Heart left ventricle (tissue), 16 donors: ENCODE data around the gene MICAL2. TPM values are rescaled to one million over a fixed set of nuclear protein-coding genes. Genes with fewer than 3 reads are reported as not detected.
A peak's percentile ranks its signal among the peaks of the same experiment; 100 is the strongest.

ENCODE experiments used
- ATAC-seq, 4 donors: fragments of 200-7000 bp; cut with Tn5 transposase; one replicate each; pipeline ENCODE4 v1.9.1; 2020 to 2022; ENCODE audit warnings: moderate library complexity in 4 of 4, mild to moderate bottlenecking in 3 of 4, moderate number of reproducible peaks in 1 of 4
- DNase-seq, 5 donors: peaks; one replicate each; pipeline ENCODE4 v3.0.0-alpha.2; 2020
- H3K27ac ChIP-seq, 12 donors: fragments of 200-600 bp; sonication (generic) in 4 of 12; one replicate each; pipeline versions ENCODE4 v1.5.0 to v1.8.0; 2016 to 2022; ENCODE audit warnings: mild to moderate bottlenecking in 2 of 12
- H3K27me3 ChIP-seq, 9 donors: fragments of 200-600 bp; sonication (generic) in 2 of 9; one replicate each; pipeline versions ENCODE4 v1.5.1 to v1.8.0; 2016 to 2022; ENCODE audit warnings: mild to moderate bottlenecking in 3 of 9
- H3K36me3 ChIP-seq, 9 donors: fragments of 200-600 bp; sonication (generic) in 2 of 9; one replicate each; pipeline versions ENCODE4 v1.5.0 to v1.8.0; 2018 to 2022; ENCODE audit warnings: mild to moderate bottlenecking in 2 of 9
- H3K4me1 ChIP-seq, 12 donors: fragments of 200-600 bp; sonication (generic) in 4 of 12; one replicate each; pipeline versions ENCODE4 v1.5.0 to v1.8.0; 2016 to 2022; ENCODE audit warnings: mild to moderate bottlenecking in 3 of 12
- H3K4me3 ChIP-seq, 12 donors: fragments of 200-600 bp; sonication (generic) in 4 of 12; one replicate each; pipeline versions ENCODE4 v1.5.0 to v1.8.0; 2017 to 2022; ENCODE audit warnings: mild to moderate bottlenecking in 9 of 12, moderate library complexity in 4 of 12
- H3K9me3 ChIP-seq, 12 donors: fragments of 200-600 bp; sonication (generic) in 4 of 12; one replicate each; pipeline versions ENCODE4 v1.5.0 to v1.8.0; 2016 to 2022; ENCODE audit warnings: mild to moderate bottlenecking in 1 of 12
- POLR2A ChIP-seq, 2 donors: fragments of 450-650 bp; IDR thresholded peaks; one replicate each; pipeline ENCODE4 v1.6.1; 2017; ENCODE audit warnings: antibody characterized with exemption in 2 of 2, mild to moderate bottlenecking in 2 of 2, moderate library complexity in 2 of 2
- WGBS, 4 donors: extraction: QIAGEN DNeasy Blood & Tissue Kit in 2 of 4; methylation state at CpG; one replicate each; pipeline versions ENCODE4 v1.1.5 to v1.1.7; 2013 to 2018; 5-methylcytosine and 5-hydroxymethylcytosine counted together
- intact Hi-C, 10 donors: fragments of 100-400 bp; cut with DNase I; formaldehyde crosslinking; loops; one replicate each; pipeline versions ENCODE4 v1.11.1 to v1.14.2; 2022
- polyA plus RNA-seq, 2 donors: library from polyadenylated mRNA; stranded (reverse); fragments of 200-250 nt; gene quantifications; one replicate each; pipeline ENCODE4 v1.2.3, GENCODE V29; 2013
- total RNA-seq, 9 donors: library from RNA; depleted of rRNA in 2 of 9; stranded (reverse); fragments of >200 nt in 2 of 9; fragmentation: NEBNext Ultra II Directional in 3 of 9; extraction: Animal tissue kit (Norgen Biotek cat#: 25700) in 3 of 9; gene quantifications; one replicate each; pipeline versions ENCODE4 v1.1.0 to v1.2.4, GENCODE V29; 2016 to 2023
- TF ChIP-seq, protein P1 (sequence below), 12 donors: fragments of 200-600 bp; sonication (generic) in 4 of 12; IDR thresholded peaks; one replicate each; pipeline versions ENCODE4 v1.5.0 to v1.8.0; 2018 to 2022; ENCODE audit warnings: antibody characterized with exemption in 12 of 12, mild to moderate bottlenecking in 5 of 12
- donor health status: ischemic (EF 13 %, LVEDD 7.1; RV severe dilation, severe dysfunction).
- donor health status: healthy with polysubstance abuse.
- donor health status: DM: no; HTN: yes; CAD: no.
- donor health status: DM: no; HTN: no; CAD: no.
- donor health status: ischemic (EF 25% LVEDD 6.9; RV normal size, moderate dysfunction).
- donor health status: ischemic (EF 25% LVEDD 5.7; RV mildly dilated, moderate dysfunction).
- donor health status: healthy.
- donor health status: DM: yes; HTN: yes; CAD: no.
- donor health status: ischemic (EF 35%, LVEDD 5.7; RV mildly dilated, moderate dysfunction).
- donor health status: nonischemic (EF 11% LVEDD 7.7; RV severe dilation, severe dysfunction).
- donor health status: DM: yes; HTN: yes; CAD: no.
- donor health status: PGD.
- donor health status: ischemic (EF 29% LVEDD 5.4; RV normal size, mild dysfunction).
- donor health status: nonischemic (EF 23%, LVEDD 6.1; RV moderate dilation, normal function).

Gene MICAL2
- total and polyA plus RNA-seq, 11 donors: 37.6 to 110 (median 86.4) TPM

DNA sequence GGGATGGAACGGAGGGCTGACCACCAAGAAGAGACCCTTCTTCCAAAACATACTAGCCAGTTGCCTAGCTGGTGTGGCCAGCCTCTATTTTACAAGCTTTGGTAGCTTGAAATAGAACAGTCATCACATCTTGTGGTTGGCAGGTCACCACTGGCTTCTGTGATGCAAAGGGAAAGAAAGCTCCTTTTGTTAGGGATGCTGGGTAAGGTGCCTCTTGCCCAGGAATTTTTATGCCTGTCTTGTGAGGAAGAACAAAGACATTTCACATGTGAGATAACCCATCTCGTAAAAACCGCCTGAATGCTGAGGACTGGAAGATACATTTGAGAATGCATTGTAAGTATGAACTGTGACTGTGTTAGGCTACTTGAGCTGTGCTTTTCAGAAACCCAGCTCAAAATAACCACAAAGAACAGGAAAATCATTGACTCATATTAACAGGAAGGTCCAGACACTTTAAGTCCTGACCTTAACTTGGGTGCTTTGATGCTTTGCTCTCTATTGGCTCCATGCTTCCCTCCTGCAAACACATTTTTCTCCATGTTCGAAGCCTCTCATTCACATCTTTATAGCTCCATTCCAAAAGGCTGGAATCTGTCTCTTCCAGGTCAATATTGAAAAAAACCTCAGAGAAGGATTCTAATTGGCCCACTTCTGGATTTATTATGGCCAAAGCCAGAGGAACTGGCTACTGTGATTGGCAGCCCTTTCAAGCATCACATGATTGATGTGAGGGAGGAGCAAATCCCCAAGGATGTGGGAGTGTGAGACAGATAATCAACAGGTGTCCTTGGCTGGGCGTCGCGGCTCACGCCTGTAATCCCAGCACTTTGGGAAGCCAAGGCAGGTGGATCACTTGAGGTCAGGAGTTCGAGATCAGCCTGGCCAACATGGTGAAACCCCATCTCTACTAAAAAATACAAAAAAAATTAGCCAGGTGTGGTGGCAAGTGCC is 53.9 kb downstream of the MICAL2 start:
- H3K27me3 ChIP-seq: no peaks in the 10 kb centered on the region
- DNase-seq: peak in 1 of 5 donors; percentile 26
- H3K27ac ChIP-seq: peak overlapping the region; percentile 78 to 96 (median 86)
- H3K36me3 ChIP-seq: peaks cover 0 to 41% (median 18%) of the 10 kb centered on the region in 9 donors
- peaks cover 3 to 96% (median 65%) of the 10 kb centered on the region in 12 donors for H3K4me1 ChIP-seq
- intact Hi-C loops: loop anchor here in 5 of 10 donors (5.0 to 10.0 kb wide), 5 partner anchors 47 to 73 kb away; no protein-coding TSS in a partner anchor
- TF ChIP-seq, protein P1, sequence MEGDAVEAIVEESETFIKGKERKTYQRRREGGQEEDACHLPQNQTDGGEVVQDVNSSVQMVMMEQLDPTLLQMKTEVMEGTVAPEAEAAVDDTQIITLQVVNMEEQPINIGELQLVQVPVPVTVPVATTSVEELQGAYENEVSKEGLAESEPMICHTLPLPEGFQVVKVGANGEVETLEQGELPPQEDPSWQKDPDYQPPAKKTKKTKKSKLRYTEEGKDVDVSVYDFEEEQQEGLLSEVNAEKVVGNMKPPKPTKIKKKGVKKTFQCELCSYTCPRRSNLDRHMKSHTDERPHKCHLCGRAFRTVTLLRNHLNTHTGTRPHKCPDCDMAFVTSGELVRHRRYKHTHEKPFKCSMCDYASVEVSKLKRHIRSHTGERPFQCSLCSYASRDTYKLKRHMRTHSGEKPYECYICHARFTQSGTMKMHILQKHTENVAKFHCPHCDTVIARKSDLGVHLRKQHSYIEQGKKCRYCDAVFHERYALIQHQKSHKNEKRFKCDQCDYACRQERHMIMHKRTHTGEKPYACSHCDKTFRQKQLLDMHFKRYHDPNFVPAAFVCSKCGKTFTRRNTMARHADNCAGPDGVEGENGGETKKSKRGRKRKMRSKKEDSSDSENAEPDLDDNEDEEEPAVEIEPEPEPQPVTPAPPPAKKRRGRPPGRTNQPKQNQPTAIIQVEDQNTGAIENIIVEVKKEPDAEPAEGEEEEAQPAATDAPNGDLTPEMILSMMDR (IDR thresholded peaks at IDR 0.05): no peak
- TF ChIP-seq POLR2A (IDR thresholded peaks at IDR 0.05): no peak
- peak in 2 of 4 donors; percentile 21 to 25 for ATAC-seq
- H3K9me3 ChIP-seq: no peaks in the 10 kb centered on the region
- H3K4me3 ChIP-seq: no peak overlapping the region
- WGBS, 4 donors: 49 to 68% (median 57%) methylated on average over 9 of the region's 9 CpGs

DNA sequence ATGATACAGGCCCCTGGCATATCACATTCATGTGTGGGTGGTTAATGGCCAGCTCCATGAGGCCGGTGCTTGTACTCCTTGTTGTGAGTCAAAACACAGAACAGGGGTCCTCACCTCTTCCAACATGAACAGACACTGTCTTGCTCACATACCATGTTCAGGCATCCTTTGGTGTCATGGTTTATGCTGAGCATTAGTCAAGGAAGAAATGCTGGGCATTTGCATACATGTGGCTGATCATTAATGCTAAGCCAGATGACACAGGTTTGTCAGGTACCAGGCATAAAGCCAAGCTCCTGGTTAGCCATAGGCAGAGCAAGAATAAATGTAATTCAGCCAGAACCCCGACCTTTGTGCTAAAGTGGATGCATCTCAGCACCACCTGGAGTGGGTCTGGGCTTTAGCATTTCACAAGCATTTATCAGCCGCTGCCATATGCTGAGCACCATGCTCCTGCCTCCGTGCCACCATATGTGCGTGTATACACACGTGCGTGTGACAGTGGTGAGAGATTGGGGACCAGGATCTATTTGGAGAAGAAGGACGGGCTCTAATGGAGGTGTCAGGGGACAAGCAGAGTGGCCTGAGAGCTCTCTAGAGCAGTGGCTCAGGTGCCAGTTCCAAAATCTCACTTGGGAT is 55.0 kb downstream of the MICAL2 start:
- Histone ChIP-seq H3K27ac (peak overlapping the region in 11 of 12 donors; percentile 66 to 96 (median 89)), H3K4me1 (peaks cover under 1 to 96% (median 66%) of the 10 kb centered on the region in 12 donors), H3K9me3 (no peaks in the 10 kb centered on the region), H3K27me3 (no peaks in the 10 kb centered on the region), H3K4me3 (no peak overlapping the region), H3K36me3 (peaks cover 0 to 41% (median 18%) of the 10 kb centered on the region in 9 donors)
- WGBS, 4 donors: 46 to 77% (median 55%) methylated on average over 8 of the region's 8 CpGs
- DNase-seq: peak in 1 of 5 donors; percentile 5
- ATAC-seq: no peak
- TF ChIP-seq, protein P1 (IDR thresholded peaks at IDR 0.05): no peak
- TF ChIP-seq POLR2A (IDR thresholded peaks at IDR 0.05): no peak
- intact Hi-C loops: loop anchor here in 2 of 10 donors (10.0 kb wide), 1 partner anchor 59 kb away; no protein-coding TSS in a partner anchor

DNA sequence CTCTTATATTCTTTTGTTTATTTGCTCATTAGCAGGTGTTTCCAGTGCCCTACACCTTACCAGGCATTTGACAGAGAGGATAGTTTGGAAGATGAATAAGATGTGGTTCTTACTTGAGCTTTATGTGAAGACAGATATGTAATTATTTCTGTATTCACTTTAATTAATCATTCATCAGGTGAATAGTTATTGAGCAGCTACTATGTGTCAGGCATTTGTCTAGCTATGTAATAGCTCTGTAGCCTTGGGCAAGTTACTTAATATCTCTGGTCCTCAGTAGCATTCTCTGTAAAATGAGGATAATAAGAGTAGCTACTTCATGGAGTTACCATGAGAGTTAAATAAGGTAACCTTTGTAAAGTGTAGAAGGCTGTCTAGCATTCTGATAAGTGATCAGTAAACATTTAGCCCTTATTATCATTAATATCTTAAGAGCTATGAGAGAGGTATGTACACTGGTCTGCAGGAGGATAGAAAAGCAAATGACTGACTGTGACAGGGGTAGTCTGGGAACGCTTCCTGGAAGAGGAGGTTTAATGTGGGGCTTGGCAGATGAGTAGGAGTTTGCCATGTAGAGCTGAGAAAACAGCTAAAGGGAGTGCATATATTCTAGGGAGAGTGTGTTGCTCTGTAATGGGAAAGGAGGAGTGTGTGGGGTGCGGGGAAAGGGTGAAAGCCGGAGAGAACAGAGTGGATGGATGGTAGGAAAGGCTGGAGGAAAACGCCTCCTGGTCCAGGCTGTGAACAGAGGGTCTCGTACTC is 56.1 kb downstream of the MICAL2 start:
- H3K36me3 ChIP-seq: peaks cover 0 to 41% (median 18%) of the 10 kb centered on the region in 9 donors
- 91 to 96% (median 95%) methylated on average over 5 of the region's 5 CpGs for WGBS, 4 donors
- no peak for ATAC-seq
- peaks cover 0 to 96% (median 64%) of the 10 kb centered on the region in 12 donors for H3K4me1 ChIP-seq
- intact Hi-C loops: loop anchor here in 2 of 10 donors (10.0 kb wide), 1 partner anchor 58 kb away; no protein-coding TSS in a partner anchor
- H3K9me3 ChIP-seq: no peaks in the 10 kb centered on the region
- no peak overlapping the region for H3K4me3 ChIP-seq
- TF ChIP-seq POLR2A (IDR thresholded peaks at IDR 0.05): no peak
- TF ChIP-seq, protein P1 (IDR thresholded peaks at IDR 0.05): no peak
- peak in 1 of 5 donors; percentile 4 for DNase-seq
- no peaks in the 10 kb centered on the region for H3K27me3 ChIP-seq
- peak overlapping the region in 11 of 12 donors; percentile 12 to 96 (median 84) for H3K27ac ChIP-seq
